ENCODE data around the gene ERCC1.

The ERCC1 gene

GRCh38 chr19:45455707-45456499 is 32.2 kb upstream of the ERCC1 start:
- peak; percentile 99 for TF ChIP-seq TEAD4 (IDR thresholded peaks at IDR 0.05)
- TF ChIP-seq REST (IDR thresholded peaks at IDR 0.05; ENCODE audit: low read depth): peak; percentile 44; the same call in 1 of the 2 replicates
- peak; percentile 98 for TF ChIP-seq MAX (IDR thresholded peaks at IDR 0.05)
- TF ChIP-seq TAF1 (IDR thresholded peaks at IDR 0.05; ENCODE audit: low read depth): no peak
- TF ChIP-seq CEBPB (IDR thresholded peaks at IDR 0.05): peak; percentile 75; the same call in 1 of the 2 replicates
- TF ChIP-seq CREB1 (IDR thresholded peaks at IDR 0.05; ENCODE audit: low read depth): peak; percentile 73
- TF ChIP-seq RAD21 (IDR thresholded peaks at IDR 0.05; ENCODE audit: low read depth): no peak
- peak; percentile 94 for TF ChIP-seq NFIC (IDR thresholded peaks at IDR 0.05)
- peak; percentile 93 for TF ChIP-seq USF1 (IDR thresholded peaks at IDR 0.05)
- peak; percentile 61; the same call in 1 of the 2 replicates for TF ChIP-seq FOXM1 (IDR thresholded peaks at IDR 0.05; ENCODE audit: borderline replicate concordance, low read depth)
- TF ChIP-seq EP300 (IDR thresholded peaks at IDR 0.05; ENCODE audit: borderline replicate concordance): peak; percentile 86
- no peak for TF ChIP-seq EGR1 (IDR thresholded peaks at IDR 0.05)
- peak; percentile 95 for TF ChIP-seq TCF12 (IDR thresholded peaks at IDR 0.05; ENCODE audit: low read depth)

- TF ChIP-seq NFIC (IDR thresholded peaks at IDR 0.05) (no peak), MAX (IDR thresholded peaks at IDR 0.05) (no peak), CEBPB (IDR thresholded peaks at IDR 0.05) (no peak), EGR1 (IDR thresholded peaks at IDR 0.05) (no peak), REST (IDR thresholded peaks at IDR 0.05; ENCODE audit: low read depth) (no peak), EP300 (IDR thresholded peaks at IDR 0.05; ENCODE audit: borderline replicate concordance) (no peak), YY1 (IDR thresholded peaks at IDR 0.05; ENCODE audit: low read depth) (no peak), TEAD4 (IDR thresholded peaks at IDR 0.05) (no peak)
Measured at GRCh38 chr19:45451850-45452387, 28.2 kb upstream of the ERCC1 start.

- TF ChIP-seq CEBPB (IDR thresholded peaks at IDR 0.05) (no peak), FOXM1 (IDR thresholded peaks at IDR 0.05; ENCODE audit: borderline replicate concordance, low read depth) (no peak), ZBTB7A (IDR thresholded peaks at IDR 0.05; ENCODE audit: low read depth) (peak; percentile 75; the same call in 1 of the 2 replicates), MAX (IDR thresholded peaks at IDR 0.05) (0 out of 2 replicates have a peak, but pooled peaks have one; percentile 4), EGR1 (IDR thresholded peaks at IDR 0.05) (no peak), RAD21 (IDR thresholded peaks at IDR 0.05; ENCODE audit: low read depth) (no peak)
Measured at GRCh38 chr19:45451131-45451849, 27.6 kb upstream of the ERCC1 start.

GRCh38 chr19:45450012-45450333 is 26.3 kb upstream of the ERCC1 start:
- TF ChIP-seq TCF12 (IDR thresholded peaks at IDR 0.05; ENCODE audit: low read depth): no peak
- no peak for TF ChIP-seq MAX (IDR thresholded peaks at IDR 0.05)
- no peak for TF ChIP-seq USF1 (IDR thresholded peaks at IDR 0.05)
- TF ChIP-seq EGR1 (IDR thresholded peaks at IDR 0.05): no peak
- TF ChIP-seq ZBTB7A (IDR thresholded peaks at IDR 0.05; ENCODE audit: low read depth): no peak
- no peak for TF ChIP-seq CREB1 (IDR thresholded peaks at IDR 0.05; ENCODE audit: low read depth)
- TF ChIP-seq TEAD4 (IDR thresholded peaks at IDR 0.05): no peak
- TF ChIP-seq REST (IDR thresholded peaks at IDR 0.05; ENCODE audit: low read depth): no peak
- no peak for TF ChIP-seq RAD21 (IDR thresholded peaks at IDR 0.05; ENCODE audit: low read depth)
- TF ChIP-seq CEBPB (IDR thresholded peaks at IDR 0.05): no peak
- no peak for TF ChIP-seq YY1 (IDR thresholded peaks at IDR 0.05; ENCODE audit: low read depth)
- TF ChIP-seq EP300 (IDR thresholded peaks at IDR 0.05; ENCODE audit: borderline replicate concordance): no peak
- no peak for TF ChIP-seq NFIC (IDR thresholded peaks at IDR 0.05)
- no peak for TF ChIP-seq TAF1 (IDR thresholded peaks at IDR 0.05; ENCODE audit: low read depth)
- TF ChIP-seq FOXM1 (IDR thresholded peaks at IDR 0.05; ENCODE audit: borderline replicate concordance, low read depth): no peak
